ENCODE measurements around the gene CD8A. TPM values are rescaled to one million over a fixed set of nuclear protein-coding genes. Genes with fewer than 3 reads are reported as not detected.

The CD8A gene
- total and polyA plus RNA-seq, 8 donors, result 0.53 to 9.1 (median 1.0) TPM

GRCh38 chr2:86753606-86754005 is 37.1 kb downstream of the CD8A start:
- DNase-seq, result no peak
- TF ChIP-seq CTCF (IDR thresholded peaks at IDR 0.05), result no peak
- no peak for ATAC-seq
- Histone ChIP-seq H3K27ac (no peak overlapping the region), H3K27me3 (no peaks in the 10 kb centered on the region), H3K36me3 (peaks cover 0 to 33% of the 10 kb centered on the region in 2 donors), H3K4me1 (no peaks in the 10 kb centered on the region), H3K4me3 (no peak overlapping the region), H3K9me3 (peaks cover 0 to 12% of the 10 kb centered on the region in 2 donors)
- intact Hi-C loops (cut with DNase I), result no loop called here

DNA sequence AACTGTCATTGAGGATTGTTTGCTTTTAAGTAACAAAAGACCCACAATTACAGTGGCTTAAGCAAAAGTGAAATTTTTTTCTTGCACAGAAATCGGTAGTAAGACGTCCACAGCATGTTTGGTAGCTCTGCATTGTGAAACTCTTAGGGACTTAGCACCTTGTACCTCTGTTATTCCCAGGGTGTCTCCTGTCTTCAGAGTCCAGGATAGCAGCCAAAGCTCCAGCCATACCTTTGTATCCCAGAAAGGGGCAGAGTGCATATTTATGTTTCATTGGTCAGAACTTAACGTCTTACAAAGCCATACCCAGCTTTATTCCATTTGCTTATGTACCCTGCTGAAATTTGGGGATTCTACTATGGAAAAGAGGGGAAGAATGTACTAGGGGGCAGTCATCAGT is 37.8 kb downstream of the CD8A start:
- no peak for DNase-seq
- H3K4me3 ChIP-seq, result no peak overlapping the region
- H3K36me3 ChIP-seq, result peaks cover 0 to 33% of the 10 kb centered on the region in 2 donors
- peaks cover 0 to 12% of the 10 kb centered on the region in 2 donors for H3K9me3 ChIP-seq
- intact Hi-C loops (cut with DNase I), result no loop called here
- no peak for ATAC-seq
- H3K4me1 ChIP-seq, result peaks cover 0 to 6% of the 10 kb centered on the region in 2 donors
- no peak overlapping the region for H3K27ac ChIP-seq
- H3K27me3 ChIP-seq, result no peaks in the 10 kb centered on the region
- no peak for TF ChIP-seq CTCF (IDR thresholded peaks at IDR 0.05)

- Histone ChIP-seq H3K36me3 (peaks cover 0 to 33% of the 10 kb centered on the region in 2 donors), H3K27ac (no peak overlapping the region), H3K4me3 (no peak overlapping the region), H3K9me3 (peaks cover 0 to 12% of the 10 kb centered on the region in 2 donors), H3K4me1 (peaks cover 0 to 10% of the 10 kb centered on the region in 2 donors), H3K27me3 (no peaks in the 10 kb centered on the region)
- no peak for ATAC-seq
- no peak for DNase-seq
- TF ChIP-seq CTCF (IDR thresholded peaks at IDR 0.05), result no peak
- intact Hi-C loops (cut with DNase I), result no loop called here
Observed at GRCh38 chr2:86751778-86752177, 38.9 kb downstream of the CD8A start.

DNA sequence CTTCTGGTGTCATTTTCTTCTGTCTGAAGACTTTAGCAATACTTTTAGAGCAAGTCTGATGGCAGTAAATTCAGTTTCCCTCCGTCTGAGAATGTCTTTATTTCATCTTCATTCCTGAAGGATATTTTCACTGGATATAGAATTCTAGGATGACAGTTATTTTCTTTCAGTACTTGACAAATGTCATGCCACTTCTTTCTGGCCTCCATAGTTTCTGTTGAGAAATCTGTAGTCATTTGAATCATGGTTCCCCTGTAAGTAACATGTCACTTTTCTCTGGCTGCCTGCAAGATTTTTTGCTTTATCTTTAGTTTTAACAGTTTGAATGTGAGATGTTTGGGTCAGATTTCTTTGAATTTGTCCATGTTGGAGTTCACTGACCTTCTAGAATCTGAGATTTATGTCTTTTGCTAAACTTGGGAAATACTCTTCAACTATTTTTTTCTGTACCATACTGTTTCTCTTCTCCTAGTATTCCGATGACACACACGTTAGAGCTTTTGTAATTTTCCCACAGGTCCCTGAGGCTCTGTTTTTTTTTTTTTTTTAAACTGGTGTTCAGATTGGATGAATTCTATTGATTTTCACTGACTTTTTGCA is 40.4 kb downstream of the CD8A start:
- Histone ChIP-seq H3K27me3 (no peaks in the 10 kb centered on the region), H3K27ac (no peak overlapping the region), H3K9me3 (peaks cover 0 to 12% of the 10 kb centered on the region in 2 donors), H3K4me1 (peaks cover 0 to 10% of the 10 kb centered on the region in 2 donors), H3K36me3 (peaks cover 0 to 26% of the 10 kb centered on the region in 2 donors), H3K4me3 (no peak overlapping the region)
- TF ChIP-seq CTCF (IDR thresholded peaks at IDR 0.05), result no peak
- no peak for DNase-seq
- ATAC-seq, result no peak
- intact Hi-C loops (cut with DNase I), result no loop called here

DNA sequence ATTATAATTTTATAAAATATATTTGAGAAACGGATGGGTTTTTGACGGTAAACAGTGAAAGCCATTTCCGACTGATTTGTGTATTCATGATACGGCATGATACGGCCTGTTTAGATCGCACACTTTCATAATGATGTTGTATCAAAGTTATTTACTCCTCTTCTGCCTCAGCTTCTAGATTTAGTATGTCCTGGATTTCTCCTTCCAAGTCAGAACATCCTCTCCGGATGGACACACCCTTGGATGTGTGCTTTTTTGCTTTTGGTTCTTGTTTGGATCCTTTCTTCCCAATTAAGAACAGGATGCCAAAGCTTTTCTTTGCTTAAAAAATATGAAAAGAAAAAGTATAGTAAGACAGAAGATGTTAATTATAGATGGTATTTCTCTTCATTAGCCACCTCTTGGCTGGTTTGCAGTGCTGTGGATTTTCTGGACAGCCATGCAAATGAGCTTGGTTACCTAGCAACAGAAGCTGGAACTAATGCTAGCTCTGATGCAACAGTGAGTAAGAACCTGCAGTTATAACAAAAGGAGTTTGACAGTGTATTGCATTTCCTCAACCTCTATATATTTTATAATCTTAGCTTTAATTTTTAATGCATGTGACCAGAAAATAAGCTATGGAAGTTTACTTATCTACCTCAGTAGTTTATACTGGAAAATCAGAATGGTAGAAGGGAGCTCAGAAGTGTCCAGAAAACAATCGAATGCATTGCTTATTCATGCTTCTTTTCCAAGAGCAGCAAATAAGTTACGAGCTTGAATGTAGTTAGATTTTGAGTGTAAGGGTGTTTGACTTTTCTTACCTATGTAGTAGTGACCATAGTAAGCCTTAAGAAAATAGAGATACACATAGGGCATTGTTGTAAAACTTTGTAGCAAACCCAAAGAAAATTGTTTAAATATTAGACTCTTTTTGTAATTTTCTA is 42.7 kb downstream of the CD8A start:
- Histone ChIP-seq H3K4me3 (no peak overlapping the region), H3K27ac (peak overlapping the region in 1 of 2 donors; percentile 60), H3K9me3 (peaks cover 0 to 12% of the 10 kb centered on the region in 2 donors), H3K27me3 (no peaks in the 10 kb centered on the region), H3K4me1 (peaks cover 0 to 10% of the 10 kb centered on the region in 2 donors), H3K36me3 (peaks cover 0 to 19% of the 10 kb centered on the region in 2 donors)
- TF ChIP-seq CTCF (IDR thresholded peaks at IDR 0.05), result no peak
- ATAC-seq, result peak; percentile 65
- DNase-seq, result peak in 1 of 4 donors; percentile 3
- intact Hi-C loops (cut with DNase I), result no loop called here
